Glutamatergic neuron (in vitro differentiated cells): ENCODE data around the gene FBXL20. TPM values are rescaled to one million over a fixed set of nuclear protein-coding genes. Genes with fewer than 3 reads are reported as not detected.
"Not testable (repeated sequence)": the region's sequence is repeated elsewhere in the genome, so short reads cannot be mapped to it uniquely, and the experiment has no call there.

Source experiments
- DNase-seq: peaks from one replicate; pipeline ENCODE4 v3.0.0; 2022
- H3K27ac Mint-ChIP-seq: one replicate; pipeline ENCODE4 v1.8.0; 2020; ENCODE audit warnings: mild to moderate bottlenecking, mixed read lengths, inconsistent platforms; ENCODE audit not compliant: unreplicated experiment
- H3K27me3 Mint-ChIP-seq: one replicate; pipeline ENCODE4 v1.8.0; 2020; ENCODE audit warnings: mild to moderate bottlenecking, moderate library complexity, mixed read lengths, inconsistent platforms; ENCODE audit not compliant: unreplicated experiment
- H3K36me3 Mint-ChIP-seq: one replicate; pipeline ENCODE4 v1.8.0; 2020; ENCODE audit warnings: mild to moderate bottlenecking, mixed read lengths, inconsistent platforms; ENCODE audit not compliant: unreplicated experiment
- H3K4me1 Mint-ChIP-seq: one replicate; pipeline ENCODE4 v1.8.0; 2020; ENCODE audit warnings: mild to moderate bottlenecking, low read depth, mixed read lengths, inconsistent platforms; ENCODE audit not compliant: unreplicated experiment
- H3K4me3 Mint-ChIP-seq: one replicate; pipeline ENCODE4 v1.8.0; 2020; ENCODE audit warnings: mild to moderate bottlenecking, mixed read lengths, inconsistent platforms; ENCODE audit not compliant: unreplicated experiment
- H3K9me3 Mint-ChIP-seq: one replicate; pipeline ENCODE4 v1.8.0; 2020; ENCODE audit warnings: mild to moderate bottlenecking, moderate library complexity, mixed read lengths, inconsistent platforms; ENCODE audit not compliant: unreplicated experiment
- CTCF ChIP-seq: fragments of 200-600 bp; sonication (generic); IDR thresholded peaks from one replicate; pipeline ENCODE4 v1.5.0; 2021; ENCODE audit not compliant: partially characterized antibody, unreplicated experiment
- total RNA-seq: library from RNA; stranded (reverse); fragmentation: NEBNext Ultra II Directional; extraction: Animal tissue kit (Norgen Biotek cat#: 25700); gene quantifications from one replicate; pipeline ENCODE4 v1.2.1, GENCODE V29; 2021; ENCODE audit not compliant: unreplicated experiment

Gene FBXL20
- total RNA-seq, 1 donor from 2014 or later: 31.0 TPM

- DNase-seq: no peak
- peaks cover 4% of the 10 kb centered on the region for H3K36me3 Mint-ChIP-seq
- peaks cover 6% of the 10 kb centered on the region for H3K9me3 Mint-ChIP-seq
- no peaks in the 10 kb centered on the region for H3K27me3 Mint-ChIP-seq
- H3K27ac Mint-ChIP-seq: no peak overlapping the region
- TF ChIP-seq CTCF: no peak
- no peak overlapping the region for H3K4me3 Mint-ChIP-seq
- no peaks in the 10 kb centered on the region for H3K4me1 Mint-ChIP-seq
Measured at GRCh38 chr17:39252788-39253460, 148.5 kb downstream of the FBXL20 start.

- TF ChIP-seq CTCF: no peak
- H3K36me3 Mint-ChIP-seq: no peaks in the 10 kb centered on the region
- no peak overlapping the region for H3K4me3 Mint-ChIP-seq
- no peak for DNase-seq
- no peaks in the 10 kb centered on the region for H3K27me3 Mint-ChIP-seq
- no peak overlapping the region for H3K27ac Mint-ChIP-seq
- H3K9me3 Mint-ChIP-seq: peaks cover 8% of the 10 kb centered on the region
- H3K4me1 Mint-ChIP-seq: no peaks in the 10 kb centered on the region
Measured at GRCh38 chr17:39251997-39252396, 149.4 kb downstream of the FBXL20 start.

GRCh38 chr17:39250076-39250475 lies 151.3 kb downstream of the FBXL20 start:
- H3K9me3 Mint-ChIP-seq, H3K36me3 Mint-ChIP-seq, DNase-seq, H3K27ac Mint-ChIP-seq, H3K4me1 Mint-ChIP-seq, H3K4me3 Mint-ChIP-seq, H3K27me3 Mint-ChIP-seq: not testable (repeated sequence)

GRCh38 chr17:39246274-39246673 lies 155.2 kb downstream of the FBXL20 start:
- no peak for DNase-seq
- no peak overlapping the region for H3K27ac Mint-ChIP-seq
- no peaks in the 10 kb centered on the region for H3K27me3 Mint-ChIP-seq
- no peak overlapping the region for H3K4me3 Mint-ChIP-seq
- no peaks in the 10 kb centered on the region for H3K36me3 Mint-ChIP-seq
- H3K4me1 Mint-ChIP-seq: peaks cover 9% of the 10 kb centered on the region
- TF ChIP-seq CTCF: peak; percentile 10
- H3K9me3 Mint-ChIP-seq: peaks cover 1% of the 10 kb centered on the region

- H3K9me3 Mint-ChIP-seq: peaks cover 1% of the 10 kb centered on the region
- H3K4me3 Mint-ChIP-seq: no peak overlapping the region
- H3K36me3 Mint-ChIP-seq: no peaks in the 10 kb centered on the region
- TF ChIP-seq CTCF: peak; percentile 97
- H3K4me1 Mint-ChIP-seq: peaks cover 9% of the 10 kb centered on the region
- H3K27ac Mint-ChIP-seq: no peak overlapping the region
- no peaks in the 10 kb centered on the region for H3K27me3 Mint-ChIP-seq
- peak; percentile 93 for DNase-seq
Measured at GRCh38 chr17:39244600-39245570, 156.5 kb downstream of the FBXL20 start.
